Kidney (tissue), 14 donors: Measurements from ENCODE around the gene DRGX. TPM values are rescaled to one million over a fixed set of nuclear protein-coding genes. Genes with fewer than 3 reads are reported as not detected.

Source experiments
- DNase-seq, 5 donors: peaks; one replicate each; pipeline ENCODE4 v3.0.0-alpha.2; 2013 to 2020
- FAIRE-seq: peaks from 2 replicates; lab custom pipeline; 2012; peaks lifted over from hg19 to GRCh38; lab: Jason Lieb, UNC
- H3K27ac ChIP-seq, 2 donors: one replicate each; pipeline ENCODE4 v1.7.0; 2013; ENCODE audit warnings: low read depth in 2 of 2, low read length in 2 of 2, inconsistent platforms in 1 of 2
- H3K27me3 ChIP-seq: one replicate; pipeline ENCODE4 v1.7.1; 2013; ENCODE audit warnings: low read length, inconsistent platforms; ENCODE audit not compliant: control insufficient read depth, insufficient read depth
- H3K36me3 ChIP-seq, 3 donors: one replicate each; pipeline versions ENCODE4 v1.7.0 to v1.7.1; 2013; ENCODE audit warnings: low read length in 3 of 3, control low read depth in 1 of 3, inconsistent platforms in 1 of 3; ENCODE audit not compliant: insufficient read depth in 3 of 3, control insufficient read depth in 2 of 3
- H3K4me1 ChIP-seq, 3 donors: one replicate each; pipeline versions ENCODE4 v1.7.0 to v1.7.1; 2013; ENCODE audit warnings: low read length in 3 of 3, inconsistent platforms in 1 of 3, low read depth in 1 of 3; ENCODE audit not compliant: control insufficient read depth in 2 of 3, insufficient read depth in 2 of 3
- H3K4me3 ChIP-seq, 3 donors: one replicate each; pipeline versions ENCODE4 v1.7.0 to v1.8.1; 2013; ENCODE audit warnings: low read length in 3 of 3, control low read depth in 1 of 3, inconsistent platforms in 1 of 3
- H3K9ac ChIP-seq, 3 donors: one replicate each; pipeline versions ENCODE4 v1.7.0 to v1.7.1; 2013; ENCODE audit warnings: low read length in 3 of 3, control low read depth in 1 of 3, inconsistent platforms in 1 of 3
- H3K9me3 ChIP-seq, 3 donors: one replicate each; pipeline versions ENCODE4 v1.7.0 to v1.7.1; 2013; ENCODE audit warnings: low read length in 3 of 3, control low read depth in 1 of 3, inconsistent platforms in 1 of 3; ENCODE audit not compliant: control insufficient read depth in 2 of 3, insufficient read depth in 1 of 3
- intact Hi-C: fragments of 100-400 bp; cut with DNase I; formaldehyde crosslinking; loops from one replicate; pipeline ENCODE4 v1.11.1; 2022
- polyA plus RNA-seq: library from polyadenylated mRNA; stranded (reverse); fragments of 350-450 nt; fragmentation: Illumina TruSeq; extraction: RNeasy Lipid Tissue Mini Kit (QIAGEN cat#74804); gene quantifications from one replicate; pipeline ENCODE4 v1.2.3, GENCODE V29; 2014; ENCODE audit warnings: low read depth, low replicate concordance; ENCODE audit not compliant: insufficient read depth
- total RNA-seq: library from RNA; stranded (reverse); fragmentation: NEBNext Ultra II Directional; extraction: Animal tissue kit (Norgen Biotek cat#: 25700); gene quantifications from one replicate; pipeline ENCODE4 v1.2.1, GENCODE V29; 2021
- TF ChIP-seq, protein P1 (sequence below): IDR thresholded peaks from 3 replicates; pipeline ENCODE4 v1.5.1; 2012; ENCODE audit warnings: mild to moderate bottlenecking, moderate library complexity, borderline replicate concordance; ENCODE audit not compliant: insufficient read depth; ENCODE audit errors: extremely low read depth
- donor health status: control.
- donor health status: control.
- donor health status: control.
- donor health status: control.
- donor health status: control.
- donor health status: DM: yes; HTN: yes; CAD: no.
- donor health status: Normal renal cell carcinoma (clear cell type).

Gene DRGX
- total and polyA plus RNA-seq, 2 donors from 2014 or later: not detected

DNA sequence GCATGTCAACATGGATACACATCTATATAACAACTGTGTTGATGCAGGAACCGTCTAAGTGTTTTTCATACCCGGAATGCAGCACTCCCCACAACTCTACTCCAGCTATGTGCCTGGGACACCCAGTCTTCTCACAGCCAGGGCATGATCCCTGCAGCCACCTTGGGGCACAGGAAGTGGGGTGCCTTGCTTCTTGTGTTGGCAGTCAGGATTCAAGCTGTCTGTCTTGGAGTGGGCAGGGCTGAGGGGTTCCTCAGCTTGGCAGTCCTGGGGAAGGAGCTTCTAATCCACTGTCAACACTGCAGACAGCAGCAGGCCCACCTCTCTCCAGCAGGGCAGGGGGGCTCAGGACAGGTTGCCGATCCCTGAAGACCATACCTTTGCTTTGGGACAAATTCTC, 41.3 kb downstream of the DRGX start:
- intact Hi-C loops: no loop called here
- Histone ChIP-seq H3K27ac (no peak overlapping the region), H3K4me1 (no peaks in the 10 kb centered on the region), H3K9ac (no peak overlapping the region), H3K4me3 (no peak overlapping the region), H3K9me3 (peaks cover 0 to 17% (median 0%) of the 10 kb centered on the region in 3 donors), H3K36me3 (no peaks in the 10 kb centered on the region), H3K27me3 (no peaks in the 10 kb centered on the region)
- FAIRE-seq (no peak), DNase-seq (no peak)
- TF ChIP-seq, protein P1, sequence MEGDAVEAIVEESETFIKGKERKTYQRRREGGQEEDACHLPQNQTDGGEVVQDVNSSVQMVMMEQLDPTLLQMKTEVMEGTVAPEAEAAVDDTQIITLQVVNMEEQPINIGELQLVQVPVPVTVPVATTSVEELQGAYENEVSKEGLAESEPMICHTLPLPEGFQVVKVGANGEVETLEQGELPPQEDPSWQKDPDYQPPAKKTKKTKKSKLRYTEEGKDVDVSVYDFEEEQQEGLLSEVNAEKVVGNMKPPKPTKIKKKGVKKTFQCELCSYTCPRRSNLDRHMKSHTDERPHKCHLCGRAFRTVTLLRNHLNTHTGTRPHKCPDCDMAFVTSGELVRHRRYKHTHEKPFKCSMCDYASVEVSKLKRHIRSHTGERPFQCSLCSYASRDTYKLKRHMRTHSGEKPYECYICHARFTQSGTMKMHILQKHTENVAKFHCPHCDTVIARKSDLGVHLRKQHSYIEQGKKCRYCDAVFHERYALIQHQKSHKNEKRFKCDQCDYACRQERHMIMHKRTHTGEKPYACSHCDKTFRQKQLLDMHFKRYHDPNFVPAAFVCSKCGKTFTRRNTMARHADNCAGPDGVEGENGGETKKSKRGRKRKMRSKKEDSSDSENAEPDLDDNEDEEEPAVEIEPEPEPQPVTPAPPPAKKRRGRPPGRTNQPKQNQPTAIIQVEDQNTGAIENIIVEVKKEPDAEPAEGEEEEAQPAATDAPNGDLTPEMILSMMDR: no peak

DNA sequence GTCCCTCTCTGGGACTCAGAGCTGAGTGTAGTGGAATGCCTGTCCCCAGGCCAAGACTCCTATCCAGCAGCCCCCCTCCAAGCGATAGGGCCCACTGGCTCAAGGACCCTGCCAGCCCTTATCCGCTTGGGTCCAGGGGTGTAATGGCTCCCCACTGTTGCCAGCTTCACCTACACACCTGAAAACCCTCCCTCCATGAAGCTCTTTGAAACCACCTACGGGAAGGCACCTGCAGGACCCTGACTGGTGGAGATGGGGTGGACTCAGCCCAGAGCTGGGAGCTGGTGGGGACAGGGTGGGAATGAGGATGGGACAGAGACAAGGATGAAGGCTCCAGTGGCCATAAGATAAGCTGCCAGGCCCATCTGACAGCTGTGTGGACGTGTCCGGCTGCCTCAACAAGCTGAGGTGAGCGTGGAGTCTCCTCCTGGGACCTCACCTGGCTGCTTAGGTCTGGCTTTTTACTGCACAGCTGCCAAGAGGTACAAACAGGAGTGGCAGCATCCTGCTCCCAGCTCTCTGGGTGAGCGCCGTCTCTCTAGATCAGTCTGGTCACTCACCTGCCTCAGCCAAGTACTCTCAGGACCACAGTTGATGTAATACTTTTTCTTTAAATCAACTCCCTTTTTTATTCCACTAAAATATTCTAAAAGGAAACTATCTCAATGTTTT, 41.9 kb downstream of the DRGX start:
- FAIRE-seq (no peak), DNase-seq (no peak)
- Histone ChIP-seq H3K27ac (no peak overlapping the region), H3K4me3 (no peak overlapping the region), H3K9me3 (peaks cover 0 to 18% (median 0%) of the 10 kb centered on the region in 3 donors), H3K4me1 (no peaks in the 10 kb centered on the region), H3K36me3 (no peaks in the 10 kb centered on the region), H3K9ac (no peak overlapping the region), H3K27me3 (no peaks in the 10 kb centered on the region)
- intact Hi-C loops: no loop called here
- TF ChIP-seq, protein P1: no peak

DNA sequence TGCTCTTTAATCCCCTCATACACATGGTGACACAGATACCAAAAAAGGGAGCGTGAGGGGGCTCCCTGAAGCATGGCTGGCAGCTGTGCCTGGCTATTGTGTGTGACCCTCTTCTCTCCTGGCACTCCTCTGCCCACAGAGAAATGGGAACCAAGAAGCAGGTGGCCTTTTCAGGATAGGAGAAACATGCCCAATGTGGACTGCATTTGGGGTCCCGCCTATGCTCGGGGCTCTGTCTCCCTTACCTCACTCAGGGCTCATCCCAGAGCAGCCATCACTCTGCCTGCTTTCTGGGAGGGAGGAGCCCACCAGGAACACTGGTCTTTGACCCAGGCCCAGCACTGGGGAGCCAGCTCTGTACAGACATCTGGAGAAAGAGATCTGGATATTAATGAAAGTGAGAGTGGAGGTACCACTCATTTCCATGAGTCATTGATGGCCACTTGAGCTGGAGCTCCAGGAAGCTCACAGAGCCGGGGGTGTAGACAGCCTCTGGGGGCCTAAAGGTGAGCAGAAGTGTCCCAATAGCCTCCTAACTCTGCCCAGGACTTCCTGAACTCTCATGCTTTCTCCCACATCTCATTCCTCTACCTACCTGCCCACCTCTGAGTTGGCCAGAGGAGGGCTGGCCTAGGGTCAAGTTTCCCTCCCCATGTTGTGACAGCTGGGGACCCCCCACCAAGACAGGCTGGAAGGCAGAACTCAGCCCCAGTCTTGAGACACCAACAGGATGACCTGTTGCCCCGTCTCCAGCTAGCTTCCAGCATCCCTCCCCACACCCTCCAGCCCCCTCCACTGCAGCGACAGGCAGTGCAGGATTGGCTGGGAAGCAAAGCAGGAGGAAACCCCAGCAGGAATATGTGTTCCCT, 42.6 kb downstream of the DRGX start:
- peaks cover 0 to 18% (median 0%) of the 10 kb centered on the region in 3 donors for H3K9me3 ChIP-seq
- no peak overlapping the region for H3K4me3 ChIP-seq
- no peak overlapping the region for H3K9ac ChIP-seq
- TF ChIP-seq, protein P1: no peak
- no peaks in the 10 kb centered on the region for H3K4me1 ChIP-seq
- peak in 1 of 5 donors; percentile 2 for DNase-seq
- H3K27me3 ChIP-seq: no peaks in the 10 kb centered on the region
- H3K36me3 ChIP-seq: no peaks in the 10 kb centered on the region
- FAIRE-seq: no peak
- intact Hi-C loops: no loop called here
- no peak overlapping the region for H3K27ac ChIP-seq
